GM19452 (cell line): ENCODE results near the gene CRHBP.

Source experiments
- ATAC-seq: cut with Tn5 transposase; IDR thresholded peaks from one replicate; pipeline ENCODE4 v1.9.1; 2021; ENCODE audit not compliant: unreplicated experiment

CRHBP gene

GRCh38 chr5:77012601-77013000 lies 59.8 kb downstream of the CRHBP start:
- no peak for ATAC-seq

- ATAC-seq = no peak
Observed at GRCh38 chr5:77015938-77016569, 63.2 kb downstream of the CRHBP start.

GRCh38 chr5:77016962-77017361 lies 64.1 kb downstream of the CRHBP start:
- ATAC-seq = no peak

- no peak for ATAC-seq
Observed at GRCh38 chr5:77017668-77018067, 64.8 kb downstream of the CRHBP start.
